Stimulated activated CD4-positive, alpha-beta T cell treated with anti-CD3 and anti-CD28 coated beads, Interleukin-2, amount 100 ng/mL, for 4 hours (primary cell): ENCODE results near the gene ANKRD17.
A peak's percentile ranks its signal among the peaks of the same experiment; 100 is the strongest.

Source experiments
- DNase-seq: peaks from one replicate; pipeline ENCODE4 v3.0.0-alpha.2; 2020; ENCODE audit warnings: low read depth

Gene ANKRD17

GRCh38 chr4:73127839-73128453 is 130.7 kb downstream of the ANKRD17 start:
- DNase-seq: no peak

DNA sequence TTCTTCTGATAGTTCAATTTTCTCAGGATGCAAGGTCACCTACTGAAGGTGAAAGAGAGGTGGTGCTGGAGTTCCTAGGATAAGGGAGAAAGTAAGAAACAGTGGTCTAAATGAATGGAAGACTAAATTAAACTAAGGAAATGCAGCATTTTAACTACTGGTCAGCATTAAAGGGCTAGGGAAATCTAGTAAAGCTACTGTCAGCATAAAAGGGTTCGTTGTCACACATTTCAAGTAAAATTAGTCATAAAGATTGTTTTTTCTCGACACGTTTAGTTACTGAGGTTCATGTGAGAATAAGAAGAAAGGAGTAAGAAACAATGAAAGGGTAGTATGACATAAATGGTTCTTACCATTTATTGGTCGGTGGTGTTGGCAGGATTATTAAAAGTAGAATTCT is 149.1 kb downstream of the ANKRD17 start:
- no peak for DNase-seq

- no peak for DNase-seq
Measured at GRCh38 chr4:73104695-73105094, 153.9 kb downstream of the ANKRD17 start.

GRCh38 chr4:73103799-73104503 is 154.6 kb downstream of the ANKRD17 start:
- no peak for DNase-seq

- no peak for DNase-seq
Measured at GRCh38 chr4:73099143-73099542, 159.5 kb downstream of the ANKRD17 start.

GRCh38 chr4:73098713-73099112 is 159.9 kb downstream of the ANKRD17 start:
- DNase-seq: no peak

GRCh38 chr4:73098016-73098415 is 160.6 kb downstream of the ANKRD17 start:
- DNase-seq: no peak

DNA sequence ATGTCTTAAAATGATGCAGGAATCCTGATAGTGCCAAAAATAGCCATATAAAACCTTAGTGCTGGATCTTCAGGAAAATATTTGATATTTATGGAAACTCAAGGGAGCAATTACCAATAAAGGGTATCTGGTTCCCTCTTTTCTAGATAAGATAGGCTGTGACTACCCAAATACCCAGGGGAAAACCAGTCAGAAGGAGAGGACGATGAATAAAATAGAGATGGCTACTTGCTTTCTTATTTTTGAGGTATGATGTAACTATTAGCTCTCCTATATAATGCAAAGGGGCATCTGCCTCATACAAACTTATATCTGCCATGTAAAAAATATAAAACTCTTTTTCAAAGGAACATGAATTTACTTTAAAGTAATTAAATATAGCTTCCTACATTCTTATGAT is 165.7 kb downstream of the ANKRD17 start:
- DNase-seq: no peak

DNA sequence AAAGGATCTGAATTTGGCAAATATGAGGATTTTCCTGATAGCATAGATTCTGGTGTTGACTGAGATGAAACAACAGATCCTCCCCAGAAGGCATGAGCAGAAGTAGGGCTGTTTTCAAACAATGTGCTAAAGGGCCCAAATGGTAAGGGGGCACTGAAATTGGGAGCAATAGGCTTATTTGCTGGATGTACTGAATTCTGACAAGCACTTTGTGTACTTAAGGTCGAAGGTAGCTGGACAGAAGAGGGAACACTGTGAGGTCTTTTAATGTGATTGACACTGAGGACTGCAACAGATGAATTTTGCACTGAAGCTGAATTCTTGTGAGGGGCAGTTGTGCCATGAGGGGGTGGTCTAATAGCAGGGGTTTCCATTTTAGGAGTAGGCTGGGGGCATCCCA is 167.9 kb downstream of the ANKRD17 start:
- no peak for DNase-seq

DNA sequence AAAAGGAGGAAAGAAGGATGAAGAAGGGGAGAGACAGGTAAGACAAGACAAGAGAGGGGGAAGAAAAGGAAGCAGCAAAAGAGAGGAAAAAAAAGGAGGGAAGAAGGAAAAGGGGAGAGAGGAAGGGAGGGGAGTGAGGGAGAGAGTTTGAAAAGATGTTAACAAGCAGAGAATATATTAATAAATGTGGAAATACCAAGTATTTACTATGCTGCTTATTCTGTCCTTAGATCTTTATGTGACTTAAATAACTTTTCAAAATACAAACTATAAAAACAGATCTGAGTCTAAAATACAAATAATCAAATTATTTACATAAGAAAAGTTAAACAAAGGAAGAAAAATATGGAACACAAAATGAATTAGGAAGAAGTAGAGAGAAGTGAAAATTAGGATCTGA is 170.7 kb downstream of the ANKRD17 start:
- no peak for DNase-seq

DNA sequence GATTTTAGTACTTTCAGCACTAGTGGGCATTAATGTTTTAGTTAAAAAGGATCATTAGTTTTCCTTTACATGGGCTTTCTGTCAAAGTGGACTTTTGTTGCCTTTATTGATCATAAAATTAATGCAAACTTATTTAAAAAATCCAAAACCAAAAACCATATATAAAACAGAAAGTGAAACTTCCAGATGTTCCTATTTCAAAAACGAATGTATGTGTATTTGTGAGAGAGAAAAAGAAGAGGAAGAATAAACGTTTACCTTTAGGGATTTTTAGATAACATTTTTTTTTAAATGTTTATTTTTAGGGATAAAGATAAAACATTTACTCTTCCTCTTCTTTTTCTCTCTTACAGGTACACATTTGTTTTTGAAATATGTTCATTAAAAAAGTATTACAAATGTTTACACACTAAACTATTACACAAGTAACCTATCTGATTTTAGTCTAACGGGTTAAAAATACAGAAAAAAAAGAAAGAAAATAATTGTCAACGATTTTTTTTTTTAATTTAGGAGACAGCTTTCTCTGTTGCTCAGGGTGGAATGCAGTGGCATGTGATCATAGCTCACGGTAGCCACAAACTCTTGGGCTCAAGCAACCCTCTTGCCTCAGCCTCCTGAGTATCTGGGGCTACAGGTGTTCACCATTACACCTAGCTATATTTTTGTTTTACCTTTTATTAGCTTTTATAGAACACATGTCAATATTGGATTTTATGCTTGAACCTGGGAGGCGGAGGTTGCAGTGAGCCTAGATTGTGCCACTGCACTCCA is 172.3 kb downstream of the ANKRD17 start:
- DNase-seq: no peak

DNA sequence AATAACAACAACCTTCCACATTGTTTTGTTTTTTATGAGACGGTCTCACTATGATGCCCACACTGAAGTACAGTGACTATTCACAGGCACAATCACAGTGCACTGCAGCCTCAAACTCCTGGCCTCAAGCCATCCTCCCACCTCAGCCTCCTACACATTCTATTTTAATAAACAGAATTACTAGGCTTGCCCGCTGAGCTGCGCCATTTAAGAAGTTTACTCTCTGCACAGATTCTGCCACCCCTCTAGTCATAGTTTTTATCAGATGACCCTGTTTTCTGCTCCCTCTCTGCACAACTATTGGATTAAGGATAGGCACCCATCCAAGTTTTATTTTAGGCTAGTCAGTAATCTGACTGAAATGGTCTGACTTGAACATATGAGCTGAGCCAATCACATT is 177.8 kb downstream of the ANKRD17 start:
- no peak for DNase-seq

- DNase-seq: no peak
Measured at GRCh38 chr4:73075832-73076231, 182.8 kb downstream of the ANKRD17 start.

- no peak for DNase-seq
Measured at GRCh38 chr4:73070074-73070390, 188.6 kb downstream of the ANKRD17 start.

GRCh38 chr4:73069338-73070073 is 189.1 kb downstream of the ANKRD17 start, which contains the start of gene COX18:
Gene COX18 (minus strand): TSS chr4:73069716. CDS start chr4:73069649, 67 bp downstream.
- peak; percentile 93 for DNase-seq

DNA sequence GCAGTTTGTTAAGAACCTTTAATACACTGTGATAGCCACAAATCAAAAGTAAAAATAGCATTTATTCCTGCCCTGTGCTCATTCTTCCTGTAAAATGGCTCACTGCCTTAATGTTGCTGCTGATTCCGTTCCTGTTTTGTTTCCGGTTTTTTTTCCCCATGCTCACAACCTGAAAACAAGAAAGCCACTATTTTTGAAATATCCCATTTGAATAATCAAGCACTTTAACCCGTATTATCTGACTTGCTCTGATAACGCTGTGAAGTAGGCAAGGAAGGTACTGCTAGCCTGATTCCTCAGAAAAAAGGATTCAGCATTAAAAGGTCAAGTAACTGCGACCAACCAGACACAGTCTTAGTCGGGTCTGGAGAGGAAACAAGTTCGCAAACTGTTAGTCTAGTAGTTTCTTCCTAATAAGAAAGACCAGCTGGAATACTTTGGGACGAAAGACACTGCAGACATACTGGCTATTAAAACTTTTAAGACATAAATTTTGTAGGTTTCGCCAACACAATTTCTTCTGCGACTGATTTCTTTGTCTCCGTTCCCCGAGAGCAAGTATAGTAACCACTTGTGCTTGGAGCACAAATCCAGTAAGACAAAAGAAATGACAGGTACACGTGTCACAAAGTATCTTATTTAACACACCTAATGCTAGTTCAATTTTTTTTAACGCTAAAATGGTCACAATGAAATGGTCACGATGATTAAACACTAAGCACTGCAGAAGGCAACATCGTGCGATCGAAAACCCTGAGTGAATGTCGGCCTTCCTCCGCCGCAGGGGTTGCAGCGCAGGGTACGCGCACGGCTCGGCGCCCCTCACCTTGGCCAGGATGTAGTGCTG is 189.9 kb downstream of the ANKRD17 start:
- DNase-seq: no peak

- DNase-seq: peak; percentile 14
Measured at GRCh38 chr4:73067971-73068394, 190.6 kb downstream of the ANKRD17 start.

GRCh38 chr4:73066928-73067327 is 191.7 kb downstream of the ANKRD17 start:
- no peak for DNase-seq

GRCh38 chr4:73066445-73066844 is 192.2 kb downstream of the ANKRD17 start:
- DNase-seq: no peak

- no peak for DNase-seq
Measured at GRCh38 chr4:73064536-73064935, 194.1 kb downstream of the ANKRD17 start.

GRCh38 chr4:73055241-73055897 is 203.2 kb downstream of the ANKRD17 start:
- DNase-seq: no peak
